ENCODE data around the gene TMEM63C.

- TF ChIP-seq CTCF (tag by site-specific recombination; IDR thresholded peaks at IDR 0.05) (no peak), ZNF18 (tag by site-specific recombination; IDR thresholded peaks at IDR 0.05) (no peak), YY1 (tag by site-specific recombination; IDR thresholded peaks at IDR 0.05) (no peak), ZBTB8A (tag by site-specific recombination; IDR thresholded peaks at IDR 0.05) (no peak), ZFP41 (tag by site-specific recombination; IDR thresholded peaks at IDR 0.05; ENCODE audit: borderline replicate concordance) (no peak)
Observed at GRCh38 chr14:77194706-77195105, 13.1 kb downstream of the TMEM63C start.
